ENCODE data around the gene ANTKMT.

Gene ANTKMT

GRCh38 chr16:694187-694862 lies 26.6 kb upstream of the ANTKMT start:
- Histone ChIP-seq H3K9me3 (ENCODE audit: severe bottlenecking) (no peaks in the 10 kb centered on the region), H3K4me3 (ENCODE audit: severe bottlenecking) (peak overlapping the region; percentile 37), H3K36me3 (ENCODE audit: low read depth) (no peaks in the 10 kb centered on the region), H3K4me1 (ENCODE audit: insufficient read depth, poor library complexity, severe bottlenecking) (peaks cover 3% of the 10 kb centered on the region), H3K27ac (ENCODE audit: poor library complexity, severe bottlenecking) (peak overlapping the region; percentile 48), H3K27me3 (ENCODE audit: insufficient read depth, poor library complexity, severe bottlenecking) (no peaks in the 10 kb centered on the region)
- no peak for ATAC-seq (ENCODE audit: low read depth)
- no peak for DNase-seq (ENCODE audit: low spot score)
- no peak for TF ChIP-seq CTCF (IDR thresholded peaks at IDR 0.05; ENCODE audit: poor library complexity, severe bottlenecking)

GRCh38 chr16:694863-695354 lies 26.0 kb upstream of the ANTKMT start:
- no peak for TF ChIP-seq CTCF (IDR thresholded peaks at IDR 0.05; ENCODE audit: poor library complexity, severe bottlenecking)
- Histone ChIP-seq H3K4me3 (ENCODE audit: severe bottlenecking) (peak overlapping the region; percentile 37), H3K27me3 (ENCODE audit: insufficient read depth, poor library complexity, severe bottlenecking) (no peaks in the 10 kb centered on the region), H3K4me1 (ENCODE audit: insufficient read depth, poor library complexity, severe bottlenecking) (no peaks in the 10 kb centered on the region), H3K36me3 (ENCODE audit: low read depth) (no peaks in the 10 kb centered on the region), H3K9me3 (ENCODE audit: severe bottlenecking) (no peaks in the 10 kb centered on the region), H3K27ac (ENCODE audit: poor library complexity, severe bottlenecking) (peak overlapping the region; percentile 48)
- DNase-seq (ENCODE audit: low spot score) (no peak), ATAC-seq (ENCODE audit: low read depth) (no peak)

GRCh38 chr16:695355-696089 lies 25.4 kb upstream of the ANTKMT start:
- no peak for TF ChIP-seq CTCF (IDR thresholded peaks at IDR 0.05; ENCODE audit: poor library complexity, severe bottlenecking)
- Histone ChIP-seq H3K36me3 (ENCODE audit: low read depth) (no peaks in the 10 kb centered on the region), H3K4me3 (ENCODE audit: severe bottlenecking) (peak overlapping the region; percentile 37), H3K9me3 (ENCODE audit: severe bottlenecking) (no peaks in the 10 kb centered on the region), H3K27ac (ENCODE audit: poor library complexity, severe bottlenecking) (peak overlapping the region; percentile 48), H3K4me1 (ENCODE audit: insufficient read depth, poor library complexity, severe bottlenecking) (no peaks in the 10 kb centered on the region), H3K27me3 (ENCODE audit: insufficient read depth, poor library complexity, severe bottlenecking) (no peaks in the 10 kb centered on the region)
- DNase-seq (ENCODE audit: low spot score) (peak; percentile 95), ATAC-seq (ENCODE audit: low read depth) (peak; percentile 76)

DNA sequence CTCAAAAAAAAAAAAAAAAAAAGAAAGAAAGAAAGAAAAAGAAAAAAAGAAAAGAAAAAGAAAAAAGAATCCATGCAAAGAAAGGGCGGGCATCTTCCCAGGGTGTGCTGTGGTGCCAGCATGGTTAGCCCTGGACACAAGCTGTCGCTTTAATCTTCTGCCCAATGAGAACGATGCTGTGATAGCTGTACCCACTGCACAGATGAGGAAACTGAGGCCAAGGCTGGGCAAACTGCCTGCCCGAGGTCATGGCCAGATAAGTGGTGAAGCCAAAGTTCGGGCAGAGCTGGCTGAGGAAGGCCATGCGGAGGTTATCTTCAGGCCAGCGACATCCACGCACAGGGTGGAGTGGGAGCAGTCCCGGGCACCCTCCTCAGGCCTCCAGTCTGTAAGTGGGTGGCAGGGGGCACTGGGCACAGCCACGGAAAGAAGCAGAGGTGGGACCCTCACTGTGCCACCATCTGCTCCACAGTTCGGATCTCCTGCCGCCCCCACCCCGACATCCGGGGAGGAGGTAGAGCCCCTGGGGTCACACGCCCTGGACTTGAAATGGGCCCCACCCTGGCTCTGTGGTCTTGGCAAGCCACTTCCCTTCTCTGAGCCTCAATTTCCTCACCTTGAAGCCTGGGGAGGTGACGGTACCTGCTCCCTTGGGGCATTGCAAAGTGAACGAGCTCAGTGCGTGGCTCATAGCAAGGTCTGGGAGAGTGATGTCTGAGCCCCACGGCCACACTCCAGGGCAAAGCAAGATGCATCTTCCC lies 21.9 kb upstream of the ANTKMT start:
- no peak for TF ChIP-seq CTCF (IDR thresholded peaks at IDR 0.05; ENCODE audit: poor library complexity, severe bottlenecking)
- Histone ChIP-seq H3K36me3 (ENCODE audit: low read depth) (no peaks in the 10 kb centered on the region), H3K27ac (ENCODE audit: poor library complexity, severe bottlenecking) (no peak overlapping the region), H3K4me1 (ENCODE audit: insufficient read depth, poor library complexity, severe bottlenecking) (no peaks in the 10 kb centered on the region), H3K9me3 (ENCODE audit: severe bottlenecking) (no peaks in the 10 kb centered on the region), H3K27me3 (ENCODE audit: insufficient read depth, poor library complexity, severe bottlenecking) (no peaks in the 10 kb centered on the region), H3K4me3 (ENCODE audit: severe bottlenecking) (no peak overlapping the region)
- DNase-seq (ENCODE audit: low spot score), result no peak
- no peak for ATAC-seq (ENCODE audit: low read depth)

Measured in RWPE2 (cell line).